ENCODE measurements around the gene CRACDL. TPM values are rescaled to one million over a fixed set of nuclear protein-coding genes. Genes with fewer than 3 reads are reported as not detected.

Gene CRACDL
- total RNA-seq, 1 donor from 2014 or later, result 1.6 TPM

GRCh38 chr2:98876741-98877140 is 59.3 kb downstream of the CRACDL start:
- H3K27me3 Mint-ChIP-seq, result peaks cover 4% of the 10 kb centered on the region
- H3K27ac Mint-ChIP-seq, result no peak overlapping the region
- H3K9me3 Mint-ChIP-seq (ENCODE audit: low read depth), result no peaks in the 10 kb centered on the region

GRCh38 chr2:98875746-98876145 is 60.3 kb downstream of the CRACDL start:
- no peak for DNase-seq (ENCODE audit: low spot score, unreplicated experiment)
- H3K9me3 Mint-ChIP-seq (ENCODE audit: low read depth), result no peaks in the 10 kb centered on the region
- no peaks in the 10 kb centered on the region for H3K36me3 Mint-ChIP-seq (ENCODE audit: insufficient read depth)
- H3K27ac Mint-ChIP-seq, result no peak overlapping the region
- TF ChIP-seq CTCF (IDR thresholded peaks at IDR 0.05; ENCODE audit: unreplicated experiment), result no peak
- no peaks in the 10 kb centered on the region for H3K4me1 Mint-ChIP-seq (ENCODE audit: low read depth)
- no peak overlapping the region for H3K4me3 Mint-ChIP-seq (ENCODE audit: low read depth)
- H3K27me3 Mint-ChIP-seq, result peaks cover 4% of the 10 kb centered on the region

More at GRCh38 chr2:98876741-98877140, 59.3 kb downstream of the CRACDL start:
- H3K4me3 Mint-ChIP-seq (ENCODE audit: low read depth), result no peak overlapping the region
- no peaks in the 10 kb centered on the region for H3K36me3 Mint-ChIP-seq (ENCODE audit: insufficient read depth)
- no peak for DNase-seq (ENCODE audit: low spot score, unreplicated experiment)
- H3K4me1 Mint-ChIP-seq (ENCODE audit: low read depth), result no peaks in the 10 kb centered on the region
- no peak for TF ChIP-seq CTCF (IDR thresholded peaks at IDR 0.05; ENCODE audit: unreplicated experiment)

GRCh38 chr2:98875081-98875728 is 60.8 kb downstream of the CRACDL start:
- TF ChIP-seq CTCF (IDR thresholded peaks at IDR 0.05; ENCODE audit: unreplicated experiment), result no peak
- no peaks in the 10 kb centered on the region for H3K9me3 Mint-ChIP-seq (ENCODE audit: low read depth)
- DNase-seq (ENCODE audit: low spot score, unreplicated experiment), result no peak
- H3K27ac Mint-ChIP-seq, result peak overlapping the region; percentile 19
- H3K27me3 Mint-ChIP-seq, result peaks cover 4% of the 10 kb centered on the region
- H3K4me1 Mint-ChIP-seq (ENCODE audit: low read depth), result no peaks in the 10 kb centered on the region
- H3K4me3 Mint-ChIP-seq (ENCODE audit: low read depth), result no peak overlapping the region
- no peaks in the 10 kb centered on the region for H3K36me3 Mint-ChIP-seq (ENCODE audit: insufficient read depth)

- TF ChIP-seq CTCF (IDR thresholded peaks at IDR 0.05; ENCODE audit: unreplicated experiment), result no peak
- no peak overlapping the region for H3K27ac Mint-ChIP-seq
- peaks cover 4% of the 10 kb centered on the region for H3K27me3 Mint-ChIP-seq
- no peaks in the 10 kb centered on the region for H3K36me3 Mint-ChIP-seq (ENCODE audit: insufficient read depth)
- H3K9me3 Mint-ChIP-seq (ENCODE audit: low read depth), result no peaks in the 10 kb centered on the region
- no peak for DNase-seq (ENCODE audit: low spot score, unreplicated experiment)
- H3K4me3 Mint-ChIP-seq (ENCODE audit: low read depth), result no peak overlapping the region
- H3K4me1 Mint-ChIP-seq (ENCODE audit: low read depth), result peaks cover 9% of the 10 kb centered on the region
Observed at GRCh38 chr2:98874186-98874689, 61.8 kb downstream of the CRACDL start.

GRCh38 chr2:98872526-98872925 is 63.5 kb downstream of the CRACDL start:
- TF ChIP-seq CTCF (IDR thresholded peaks at IDR 0.05; ENCODE audit: unreplicated experiment), result no peak
- no peak overlapping the region for H3K27ac Mint-ChIP-seq
- H3K4me1 Mint-ChIP-seq (ENCODE audit: low read depth), result peaks cover 16% of the 10 kb centered on the region
- H3K4me3 Mint-ChIP-seq (ENCODE audit: low read depth), result no peak overlapping the region
- no peaks in the 10 kb centered on the region for H3K9me3 Mint-ChIP-seq (ENCODE audit: low read depth)
- no peaks in the 10 kb centered on the region for H3K36me3 Mint-ChIP-seq (ENCODE audit: insufficient read depth)
- peaks cover 4% of the 10 kb centered on the region for H3K27me3 Mint-ChIP-seq
- no peak for DNase-seq (ENCODE audit: low spot score, unreplicated experiment)
